Fibroblast of peridontal ligament (primary cell): ENCODE data around the gene FBXO10.
A peak's percentile ranks its signal among the peaks of the same experiment; 100 is the strongest.
"Not testable (repeated sequence)": the region's sequence is repeated elsewhere in the genome, so short reads cannot be mapped to it uniquely, and the experiment has no call there.

Experiments used
- DNase-seq: peaks from one replicate; pipeline ENCODE4 v3.0.0-alpha.2; 2010; ENCODE audit errors: extremely low read depth

FBXO10 gene, protein sequence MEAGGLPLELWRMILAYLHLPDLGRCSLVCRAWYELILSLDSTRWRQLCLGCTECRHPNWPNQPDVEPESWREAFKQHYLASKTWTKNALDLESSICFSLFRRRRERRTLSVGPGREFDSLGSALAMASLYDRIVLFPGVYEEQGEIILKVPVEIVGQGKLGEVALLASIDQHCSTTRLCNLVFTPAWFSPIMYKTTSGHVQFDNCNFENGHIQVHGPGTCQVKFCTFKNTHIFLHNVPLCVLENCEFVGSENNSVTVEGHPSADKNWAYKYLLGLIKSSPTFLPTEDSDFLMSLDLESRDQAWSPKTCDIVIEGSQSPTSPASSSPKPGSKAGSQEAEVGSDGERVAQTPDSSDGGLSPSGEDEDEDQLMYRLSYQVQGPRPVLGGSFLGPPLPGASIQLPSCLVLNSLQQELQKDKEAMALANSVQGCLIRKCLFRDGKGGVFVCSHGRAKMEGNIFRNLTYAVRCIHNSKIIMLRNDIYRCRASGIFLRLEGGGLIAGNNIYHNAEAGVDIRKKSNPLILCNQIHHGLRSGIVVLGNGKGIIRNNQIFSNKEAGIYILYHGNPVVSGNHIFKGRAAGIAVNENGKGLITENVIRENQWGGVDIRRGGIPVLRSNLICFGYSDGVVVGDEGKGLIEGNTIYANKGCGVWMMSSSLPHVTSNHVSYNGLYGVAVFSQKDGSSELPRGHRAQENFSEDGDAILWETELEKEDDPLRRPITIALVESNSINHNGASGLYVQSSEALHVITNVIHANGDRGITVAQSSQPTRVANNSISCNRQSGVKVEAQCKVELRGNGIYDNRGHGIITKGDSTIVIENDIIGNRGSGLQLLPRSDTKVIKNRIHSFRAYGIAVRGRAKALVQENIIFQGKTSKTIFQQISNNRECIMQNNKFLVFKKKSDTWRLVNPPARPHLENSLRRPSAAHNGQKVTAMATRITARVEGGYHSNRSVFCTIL

DNA sequence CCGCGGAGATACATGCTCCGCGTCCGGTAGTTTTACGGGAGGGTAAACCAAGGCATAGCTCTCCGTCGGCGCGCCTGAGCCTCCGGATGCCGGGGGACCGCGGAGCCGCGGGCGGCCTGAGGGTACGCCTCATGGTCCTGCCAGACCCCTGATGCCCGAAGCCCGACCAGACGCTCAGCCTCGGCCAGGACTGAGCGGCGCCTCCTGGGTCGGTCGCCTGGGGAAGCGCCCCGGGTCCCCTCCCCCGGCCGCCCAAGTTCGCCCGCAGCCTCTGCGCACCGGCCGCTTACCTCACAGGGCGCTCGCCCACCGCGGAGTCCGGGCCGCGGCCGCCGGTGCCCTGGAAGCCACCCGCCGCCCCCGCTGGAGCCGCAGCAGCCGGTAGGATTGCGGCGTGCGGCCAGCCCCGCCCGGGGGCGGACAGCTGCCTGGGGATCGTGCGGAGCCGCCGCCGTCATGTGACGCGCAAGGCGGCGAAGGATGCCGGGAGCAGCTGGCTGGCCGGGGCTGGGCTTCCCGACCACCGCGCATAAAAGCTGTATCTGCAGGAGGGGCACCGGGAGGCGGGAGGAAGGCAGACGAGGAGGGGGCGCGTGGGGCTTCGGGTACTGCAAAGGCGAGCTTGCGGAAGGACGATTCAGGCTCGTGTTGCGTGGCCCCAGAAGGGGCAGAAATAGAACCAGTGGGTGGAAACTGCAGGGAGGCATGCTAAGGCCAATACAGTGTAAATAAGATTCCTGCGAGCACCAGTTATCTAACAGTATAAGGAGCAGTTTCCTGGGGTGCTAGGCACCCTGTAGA lies at the start of gene FBXO10:
Gene FBXO10 (minus strand): TSS at position 460 of the 801 bp plus-strand sequence. CDS start 34,612 bp downstream, outside the sequence.
- DNase-seq: peak; percentile 52

DNA sequence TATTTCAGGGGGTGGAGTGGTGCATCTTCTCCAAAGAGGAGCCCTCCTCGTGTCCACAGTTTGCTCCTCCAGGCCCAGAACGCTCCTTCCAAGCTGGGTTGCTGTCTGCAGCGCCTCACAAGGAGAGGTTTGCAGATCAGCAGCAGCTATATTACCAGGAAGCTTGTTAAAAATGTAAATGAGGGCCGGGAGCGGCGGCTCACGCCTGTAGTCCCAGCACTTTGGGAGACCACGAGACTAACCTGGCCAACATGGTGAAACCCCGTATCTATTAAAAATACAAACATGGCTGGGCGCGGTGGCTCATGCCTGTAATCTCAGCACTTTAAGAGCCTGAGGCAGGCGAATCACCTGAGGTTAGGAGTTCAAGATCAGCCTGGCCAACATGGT lies 49.6 kb upstream of the FBXO10 start:
- no peak for DNase-seq

DNA sequence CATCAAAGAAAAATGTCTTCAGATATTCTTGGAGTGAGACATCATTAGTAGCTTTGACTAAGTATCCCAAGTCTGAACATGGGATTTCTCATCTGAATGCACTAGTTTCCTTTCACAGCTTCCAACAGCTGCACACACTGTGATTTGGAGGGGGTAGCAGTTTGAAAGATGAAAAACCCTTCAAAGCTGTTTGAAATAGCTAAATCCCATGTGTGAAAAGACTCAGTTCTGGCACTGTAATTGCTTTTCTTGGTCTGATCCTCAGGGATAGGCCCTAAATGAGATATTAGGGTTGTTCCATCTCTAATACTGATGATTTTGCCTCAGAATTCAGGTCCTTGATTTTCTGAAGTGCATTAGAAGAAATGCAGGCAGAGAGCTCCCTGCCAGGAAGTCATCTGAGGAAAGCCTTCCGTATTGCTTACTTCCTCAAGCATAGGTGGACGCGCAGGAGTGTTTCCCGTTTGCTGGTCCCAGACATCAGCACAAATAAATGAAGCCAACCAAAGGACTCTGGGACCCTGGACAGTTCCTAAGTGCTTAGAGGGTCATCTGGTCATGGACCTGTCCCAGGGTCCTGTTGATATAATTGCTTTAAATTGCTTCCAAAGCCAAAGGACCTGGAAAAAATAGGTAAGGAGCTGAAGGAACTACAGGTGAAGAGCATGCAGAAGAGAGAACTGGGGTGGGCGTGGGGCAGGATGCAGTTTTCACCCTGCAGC lies 49.0 kb upstream of the FBXO10 start:
- no peak for DNase-seq

DNA sequence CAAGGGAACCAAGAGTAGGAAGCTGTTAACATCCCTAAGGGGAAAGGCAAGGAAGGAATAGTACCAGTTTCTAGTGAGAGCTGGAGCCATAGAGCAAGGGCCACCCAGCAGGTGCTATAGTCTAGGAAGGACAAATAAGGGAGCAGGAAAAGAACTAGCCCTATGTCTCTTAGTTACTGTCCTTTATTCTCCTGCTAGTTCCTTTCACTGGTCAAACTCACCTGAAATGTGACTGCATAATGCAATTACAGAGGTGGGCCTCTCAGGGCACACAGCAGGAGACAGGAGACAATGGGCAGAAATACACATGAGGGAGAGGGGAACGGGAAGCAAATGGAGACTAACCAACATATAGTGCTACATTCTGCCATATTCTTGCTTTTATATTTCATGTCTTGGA lies 47.9 kb upstream of the FBXO10 start:
- no peak for DNase-seq

DNA sequence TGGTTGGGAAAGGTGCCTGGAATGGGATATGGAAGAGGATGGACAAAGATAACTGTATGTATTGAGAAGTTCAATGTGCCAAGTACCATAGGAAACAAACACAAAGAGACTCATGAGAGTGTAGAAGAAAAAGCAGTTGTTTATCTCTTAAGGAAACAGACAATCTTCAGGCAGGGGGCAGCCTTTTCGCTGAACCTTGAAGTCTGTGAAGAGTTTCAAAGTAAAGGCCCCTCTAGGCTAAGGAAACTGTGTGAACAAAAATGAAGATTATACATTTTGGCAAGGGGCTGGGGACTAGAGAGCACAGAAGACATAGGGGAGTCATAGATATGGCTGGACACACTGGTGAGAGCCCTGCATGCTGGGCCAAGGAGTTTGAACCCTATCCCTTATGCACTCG lies 47.1 kb upstream of the FBXO10 start:
- no peak for DNase-seq

DNA sequence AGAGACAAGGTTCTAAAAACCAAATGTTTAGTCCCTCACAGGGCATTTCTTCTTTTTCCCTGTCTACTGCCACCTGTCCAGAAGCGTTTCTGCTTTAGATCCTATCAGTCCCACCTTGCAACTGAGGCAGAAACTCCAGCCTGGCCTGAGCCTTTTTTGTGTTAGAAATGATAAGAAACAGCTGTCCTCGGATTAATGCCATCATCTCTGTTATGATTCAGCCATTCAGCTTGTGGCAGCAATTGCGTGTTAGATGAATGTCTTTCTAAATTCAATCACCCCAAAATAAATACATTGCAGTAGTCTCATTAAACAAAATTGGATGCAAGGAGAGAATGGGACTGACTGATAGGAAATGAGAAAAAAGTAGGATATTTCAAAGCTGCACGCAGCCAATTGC lies 46.3 kb upstream of the FBXO10 start:
- peak; percentile 73 for DNase-seq

DNA sequence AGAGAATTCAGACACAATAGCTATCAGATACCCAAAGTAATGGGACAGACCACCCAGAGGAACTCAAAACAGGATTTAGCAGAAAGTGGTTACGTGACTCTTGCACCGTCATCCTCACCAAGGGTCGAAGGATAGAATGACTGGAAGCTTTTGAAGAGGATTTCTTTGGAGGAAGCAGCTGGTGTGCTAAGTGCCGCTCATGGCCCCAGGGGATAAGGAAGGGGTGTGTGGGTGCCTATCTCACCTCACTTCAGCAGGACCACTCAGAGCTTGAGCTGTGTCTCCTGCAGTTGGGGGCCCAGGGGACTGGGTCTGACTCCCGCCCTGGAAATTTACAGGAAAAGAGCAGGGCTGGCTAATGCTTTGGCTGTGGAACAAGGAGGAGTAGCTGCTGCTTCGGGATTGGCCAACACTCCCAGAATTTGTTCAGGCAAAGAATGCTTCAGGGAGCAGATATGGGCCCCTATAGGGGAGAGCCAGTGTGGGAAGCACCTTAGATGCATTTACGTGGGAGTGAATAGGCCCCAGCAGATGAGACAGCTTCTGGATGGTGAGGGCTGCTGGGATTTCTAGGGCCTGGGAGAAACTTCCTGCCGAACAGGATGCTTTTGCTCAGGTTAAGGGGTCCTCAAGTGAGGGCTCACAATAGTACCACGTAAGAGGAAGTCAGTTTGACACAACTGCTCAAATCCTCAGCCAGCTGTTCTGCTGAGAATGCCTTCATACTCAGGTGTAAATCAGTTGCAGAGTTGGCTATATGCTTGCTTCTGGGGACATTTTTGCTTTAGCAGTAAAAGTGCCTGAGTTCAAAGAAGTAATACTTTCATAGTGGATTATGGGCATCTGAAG lies 45.3 kb upstream of the FBXO10 start:
- DNase-seq: no peak

DNA sequence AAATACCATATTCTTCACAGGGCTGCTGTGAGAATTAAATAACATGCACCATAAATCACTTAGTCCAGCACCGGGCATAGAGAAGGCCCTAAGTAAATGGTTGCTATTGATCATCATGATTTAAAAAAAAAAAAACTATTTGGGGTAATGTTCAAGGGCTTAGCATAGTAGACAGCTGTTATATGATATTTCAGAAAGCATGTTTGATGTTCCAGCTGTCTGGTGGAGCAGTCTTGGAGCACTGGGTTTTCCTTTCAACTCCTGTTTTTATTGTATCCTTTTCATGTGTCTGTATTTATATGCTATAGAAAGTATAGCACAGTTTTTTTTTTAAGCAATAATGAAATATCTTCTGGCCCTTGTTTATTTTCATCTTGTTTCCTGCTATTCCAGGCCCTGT lies 44.2 kb upstream of the FBXO10 start:
- no peak for DNase-seq

DNA sequence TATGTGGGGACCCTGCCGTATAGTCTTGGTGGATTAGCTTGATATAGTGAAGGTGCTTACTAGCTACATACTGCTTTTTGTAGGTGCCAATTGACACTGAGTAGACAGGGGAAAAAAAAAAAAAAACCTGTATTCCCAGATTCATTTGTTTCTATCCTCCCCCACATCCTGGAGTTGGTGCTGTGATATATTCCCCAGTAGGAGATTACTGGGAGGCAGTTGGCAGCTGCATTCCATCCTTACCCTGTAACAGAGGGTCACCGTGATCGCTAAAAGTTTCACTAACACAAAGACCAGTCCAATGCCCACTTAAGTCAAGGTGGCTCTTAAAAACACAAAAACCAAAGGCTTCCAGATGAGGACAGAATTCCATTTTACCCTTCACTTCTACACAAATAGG lies 43.6 kb upstream of the FBXO10 start:
- no peak for DNase-seq

DNA sequence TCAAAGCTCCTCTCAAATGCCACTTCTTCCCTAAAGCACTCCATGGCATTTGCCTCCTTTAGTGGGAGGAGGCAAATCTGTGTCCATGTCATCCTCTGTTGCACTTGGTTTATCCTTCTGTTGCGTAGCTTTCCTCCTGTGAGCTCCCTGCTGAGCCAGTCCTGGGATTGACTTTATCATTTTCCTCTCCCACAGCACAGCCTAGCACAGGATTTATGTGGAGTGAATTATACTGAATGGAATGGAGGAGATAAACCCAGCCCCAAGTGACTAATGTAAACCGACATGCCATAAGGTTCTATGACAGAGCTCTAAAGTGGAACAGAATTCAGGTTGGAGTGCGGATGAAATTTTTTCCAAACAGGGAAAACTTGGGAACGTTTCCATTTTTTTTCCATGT lies 42.6 kb upstream of the FBXO10 start:
- no peak for DNase-seq

DNA sequence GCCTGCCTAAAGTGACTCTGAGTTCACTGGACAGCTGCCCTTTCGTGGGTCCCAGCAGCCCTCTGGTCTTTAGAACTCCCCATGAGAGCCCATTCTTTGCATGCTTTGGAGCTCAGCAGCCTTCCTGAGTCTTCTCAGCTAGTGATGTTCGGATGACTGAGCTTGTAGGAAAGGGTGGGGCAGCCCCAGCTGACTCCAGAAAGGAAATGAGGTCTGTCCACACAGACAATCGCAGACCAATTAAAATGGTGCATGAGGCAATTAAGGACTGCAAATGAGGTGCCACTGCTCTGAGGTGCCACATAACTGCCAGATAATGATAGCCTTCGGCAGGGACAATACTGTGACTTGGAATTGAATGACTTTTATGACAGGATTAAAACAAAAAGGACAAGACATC lies 41.7 kb upstream of the FBXO10 start:
- DNase-seq: no peak

DNA sequence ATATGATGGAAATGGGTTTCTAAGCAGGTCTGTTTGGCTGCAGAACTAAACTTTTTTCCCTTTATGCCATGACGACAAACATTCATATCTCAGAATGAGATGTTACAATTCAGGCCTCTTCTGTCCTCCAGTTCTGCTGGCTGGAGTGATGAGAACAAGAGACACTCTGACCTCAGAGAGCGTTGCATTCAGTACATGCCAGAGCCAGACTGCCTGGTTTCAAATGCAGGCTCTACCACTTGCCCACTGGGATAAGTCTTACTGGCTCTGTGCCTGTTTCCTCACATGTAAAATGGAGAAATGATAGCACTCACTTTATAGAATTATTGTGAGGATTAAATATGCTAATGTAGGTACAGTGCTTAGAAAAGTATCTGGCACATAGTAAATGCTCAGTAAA lies 41.0 kb upstream of the FBXO10 start:
- no peak for DNase-seq

DNA sequence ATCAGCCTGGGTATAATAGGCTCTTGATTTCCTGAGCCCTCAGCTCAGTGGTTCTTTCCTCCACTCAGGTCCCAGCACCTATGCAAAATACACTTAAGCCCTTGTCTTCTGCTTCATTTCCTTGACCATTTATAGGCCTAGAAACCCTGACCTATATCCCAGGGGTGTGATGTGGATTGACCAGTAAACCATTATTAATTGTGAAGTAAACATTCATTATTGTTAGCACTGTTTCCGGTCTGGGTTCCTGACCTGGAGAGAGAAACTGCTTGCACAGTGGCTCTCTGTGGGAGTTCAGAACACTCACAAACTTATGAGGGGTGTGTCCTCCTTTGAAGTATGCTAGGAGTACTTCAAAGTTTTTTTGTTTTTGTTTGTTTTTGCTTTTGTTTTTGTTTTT lies 35.8 kb upstream of the FBXO10 start:
- no peak for DNase-seq

DNA sequence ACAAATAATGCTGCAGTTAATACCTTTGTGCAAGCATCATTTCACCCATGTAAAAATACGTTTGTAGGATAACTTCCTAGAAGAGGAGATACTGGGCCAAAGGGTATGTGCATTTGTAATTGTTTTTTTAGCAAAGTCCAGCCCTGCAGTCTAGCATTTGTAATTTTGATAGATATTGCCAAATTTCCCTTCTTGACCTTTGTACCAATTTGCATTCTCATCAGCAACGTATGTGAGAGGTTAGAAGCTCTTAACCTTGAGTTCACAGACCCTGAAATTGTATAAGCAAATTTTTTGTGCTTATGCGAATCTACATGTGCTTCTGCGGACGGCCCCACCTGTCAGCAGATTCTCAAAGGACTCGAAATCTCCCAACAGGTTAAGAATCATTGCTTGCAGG lies 34.8 kb upstream of the FBXO10 start:
- DNase-seq: no peak

DNA sequence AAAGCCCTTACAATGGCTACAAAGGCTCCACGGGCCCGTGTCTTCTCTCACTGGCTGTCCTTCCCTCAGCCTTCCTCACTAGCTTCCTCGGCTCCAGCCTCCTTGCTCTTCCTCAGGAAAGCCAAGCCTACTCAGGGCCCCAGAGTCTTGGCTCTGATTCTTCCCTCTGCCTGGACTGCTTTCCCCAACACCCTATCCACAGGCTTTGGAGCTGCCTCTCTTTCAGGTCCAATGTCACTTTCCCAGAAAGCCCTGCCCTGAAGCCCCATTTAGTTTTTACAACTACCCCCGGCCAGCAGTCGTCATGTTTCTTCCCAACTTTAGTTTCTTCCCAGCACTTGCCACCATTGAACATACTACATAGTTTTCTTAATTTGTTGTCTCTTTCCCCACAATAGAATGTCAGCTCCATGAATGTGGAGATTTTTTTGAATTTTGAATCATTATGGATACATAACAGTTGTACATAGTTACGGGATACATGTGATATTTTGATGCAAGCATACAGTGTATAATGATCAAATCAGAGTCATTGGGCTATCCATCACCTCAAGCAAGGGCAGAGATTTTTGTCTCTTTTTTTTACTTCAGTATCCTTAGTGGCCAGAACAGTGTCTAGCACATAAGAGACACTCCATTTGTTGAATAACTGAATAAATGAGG lies 33.7 kb upstream of the FBXO10 start:
- no peak for DNase-seq

DNA sequence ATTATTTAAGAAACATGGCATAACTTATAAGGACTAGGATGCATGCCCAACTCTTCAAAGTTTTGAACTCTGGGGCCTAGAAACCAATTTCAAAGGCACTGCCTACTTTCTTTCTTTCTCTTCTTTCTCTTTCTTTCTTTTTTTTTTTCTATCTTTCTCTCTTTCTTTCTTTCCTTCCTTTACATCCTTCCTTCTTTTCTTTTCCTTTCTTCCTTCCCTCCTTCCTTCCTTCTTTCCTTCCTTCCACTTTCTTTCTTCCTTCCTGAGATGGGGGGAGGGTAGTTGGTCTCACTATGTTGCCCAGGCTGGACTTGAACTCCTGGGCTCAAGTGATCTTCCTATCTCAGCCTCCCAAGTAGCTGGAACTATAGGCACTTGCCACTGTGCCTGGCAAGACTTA lies 32.1 kb upstream of the FBXO10 start:
- no peak for DNase-seq

DNA sequence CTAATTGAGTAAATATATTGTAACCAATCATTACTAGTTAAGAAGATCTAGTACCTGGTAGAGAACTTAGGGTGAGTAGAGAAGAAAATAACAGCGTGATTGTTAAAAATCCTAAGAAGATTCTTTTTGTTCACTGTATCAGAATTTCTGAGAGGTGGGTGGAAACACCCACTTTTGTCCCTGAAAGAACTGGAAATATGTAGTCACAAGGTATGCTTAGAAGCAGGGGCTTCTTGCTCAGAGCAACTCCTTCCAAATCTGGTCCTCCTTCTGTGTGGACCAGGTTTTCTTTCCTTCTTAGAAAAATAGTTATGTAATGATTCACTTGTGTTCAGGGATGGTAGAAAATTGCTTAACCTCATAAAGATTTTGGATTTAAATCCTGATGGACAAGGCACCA lies 28.1 kb upstream of the FBXO10 start:
- DNase-seq: no peak

DNA sequence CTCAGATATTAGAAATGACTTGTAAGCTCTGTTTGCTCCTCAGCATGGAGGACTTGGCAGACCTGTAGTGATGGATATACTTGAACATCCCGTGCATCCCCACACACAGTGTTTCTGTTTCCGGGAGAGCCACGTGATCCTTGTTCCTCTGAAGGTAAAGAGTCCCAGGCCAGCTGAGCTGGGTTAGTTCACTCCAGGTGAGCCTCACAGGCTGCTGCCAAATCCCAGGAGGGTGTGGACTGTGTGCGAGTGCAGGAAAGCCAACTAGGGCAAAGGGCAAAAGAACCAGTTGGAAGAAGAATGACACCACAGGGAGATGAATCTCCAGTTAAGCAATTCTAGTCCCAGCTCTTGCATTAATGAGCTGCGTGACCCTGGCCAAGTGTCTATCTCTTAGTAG lies 26.6 kb upstream of the FBXO10 start:
- DNase-seq: no peak

DNA sequence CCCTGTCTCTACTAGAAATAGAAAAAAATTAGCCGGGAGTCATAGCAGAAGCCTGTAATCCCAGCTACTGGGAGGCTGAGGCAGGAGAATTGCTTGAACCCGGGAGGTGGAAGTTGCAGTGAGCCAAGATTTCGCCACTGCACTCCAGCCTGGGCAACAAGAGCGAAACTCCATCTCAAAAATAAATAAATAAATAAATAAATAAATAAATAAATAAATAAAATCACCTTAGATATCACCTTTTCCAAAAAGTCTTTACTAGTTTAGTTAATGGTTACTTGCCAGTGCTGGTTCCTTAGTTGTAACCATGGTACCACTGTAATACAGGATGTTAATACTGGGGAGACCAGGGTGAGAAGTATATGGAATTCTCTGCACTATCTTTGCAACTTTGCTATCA lies 25.9 kb upstream of the FBXO10 start:
- not testable (repeated sequence) for DNase-seq

DNA sequence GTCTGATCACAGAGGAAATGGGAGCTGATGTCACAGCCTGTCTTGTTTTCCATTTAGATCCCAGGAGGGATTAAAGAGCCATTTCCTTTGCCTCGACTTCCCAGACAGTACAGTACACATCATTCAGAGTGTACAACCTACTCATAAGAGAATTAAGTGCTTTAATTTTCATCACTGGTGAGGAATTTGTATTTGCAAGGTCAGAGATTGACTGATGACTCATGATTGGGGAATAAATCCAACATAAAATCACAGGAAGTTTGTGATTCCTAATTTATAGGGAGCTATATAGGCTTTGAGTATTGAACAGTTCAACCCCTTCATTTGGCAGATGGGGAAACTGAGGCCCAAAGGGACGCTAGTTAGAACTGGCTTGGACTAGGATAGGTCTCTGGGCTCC lies 20.3 kb upstream of the FBXO10 start:
- no peak for DNase-seq
